Kidney epithelial cell (primary cell): ENCODE measurements around the gene COL28A1. TPM values are rescaled to one million over a fixed set of nuclear protein-coding genes. Genes with fewer than 3 reads are reported as not detected.

Experiments
- DNase-seq: peaks from one replicate; pipeline ENCODE4 v3.0.0-alpha.2; 2010; ENCODE audit warnings: low read depth
- H3K27me3 ChIP-seq: 2 replicates; pipeline ENCODE4 v1.6.0; 2011; ENCODE audit warnings: low read length; ENCODE audit not compliant: control insufficient read depth, insufficient read depth
- H3K36me3 ChIP-seq: 2 replicates; pipeline ENCODE4 v1.5.1; 2011; ENCODE audit warnings: low read length; ENCODE audit not compliant: control insufficient read depth, insufficient read depth
- H3K4me3 ChIP-seq: 2 replicates; pipeline ENCODE4 v1.5.1; 2011; ENCODE audit warnings: low read depth, mild to moderate bottlenecking, control low read depth, low read length
- CTCF ChIP-seq: IDR thresholded peaks from 2 replicates; pipeline ENCODE4 v1.5.1; 2011; ENCODE audit warnings: mild to moderate bottlenecking, moderate library complexity, low read length, control low read depth, inconsistent platforms; ENCODE audit not compliant: insufficient read depth, poor library complexity, severe bottlenecking
- total RNA-seq: library from RNA; depleted of rRNA; stranded (reverse); fragments of >200 nt; gene quantifications from 2 replicates; pipeline ENCODE4 v1.2.3, GENCODE V29; 2015

Gene COL28A1
- total RNA-seq, 1 donor from 2014 or later: 0.21 TPM

- Histone ChIP-seq H3K4me3 (no peak overlapping the region), H3K36me3 (no peaks in the 10 kb centered on the region), H3K27me3 (peaks cover 2% of the 10 kb centered on the region)
- no peak for TF ChIP-seq CTCF
- DNase-seq: no peak
These were observed 211.0 kb downstream of the COL28A1 start for GRCh38 chr7:7324698-7325097.

- no peak for DNase-seq
- TF ChIP-seq CTCF: no peak
- H3K27me3 ChIP-seq: peaks cover 2% of the 10 kb centered on the region
- H3K4me3 ChIP-seq: no peak overlapping the region
- no peaks in the 10 kb centered on the region for H3K36me3 ChIP-seq
These were observed 211.8 kb downstream of the COL28A1 start for GRCh38 chr7:7323921-7324320.

GRCh38 chr7:7323352-7323751 lies 212.3 kb downstream of the COL28A1 start:
- no peak for TF ChIP-seq CTCF
- H3K36me3 ChIP-seq: no peaks in the 10 kb centered on the region

GRCh38 chr7:7321681-7322080 lies 214.0 kb downstream of the COL28A1 start:
- TF ChIP-seq CTCF: no peak
- DNase-seq: peak; percentile 95
- Histone ChIP-seq H3K27me3 (no peaks in the 10 kb centered on the region), H3K4me3 (no peak overlapping the region), H3K36me3 (no peaks in the 10 kb centered on the region)

More at GRCh38 chr7:7323352-7323751, 212.3 kb downstream of the COL28A1 start:
- H3K27me3 ChIP-seq: peaks cover 2% of the 10 kb centered on the region
- H3K4me3 ChIP-seq: no peak overlapping the region
- peak; percentile 48 for DNase-seq

GRCh38 chr7:7318601-7319000 lies 217.1 kb downstream of the COL28A1 start:
- no peaks in the 10 kb centered on the region for H3K36me3 ChIP-seq
- H3K27me3 ChIP-seq: no peaks in the 10 kb centered on the region
- no peak for TF ChIP-seq CTCF
- no peak for DNase-seq
- H3K4me3 ChIP-seq: no peak overlapping the region

GRCh38 chr7:7317850-7318249 lies 217.8 kb downstream of the COL28A1 start:
- no peak for TF ChIP-seq CTCF
- H3K36me3 ChIP-seq: no peaks in the 10 kb centered on the region
- no peak overlapping the region for H3K4me3 ChIP-seq
- DNase-seq: no peak
- no peaks in the 10 kb centered on the region for H3K27me3 ChIP-seq
